Forelimb muscle (tissue), 1 donor: Measurements from ENCODE around the gene BAZ2B. TPM values are rescaled to one million over a fixed set of nuclear protein-coding genes. Genes with fewer than 3 reads are reported as not detected.
A peak's percentile ranks its signal among the peaks of the same experiment; 100 is the strongest.
"Not testable (repeated sequence)": the region's sequence is repeated elsewhere in the genome, so short reads cannot be mapped to it uniquely, and the experiment has no call there.

Experiments
- DNase-seq: peaks from one replicate; pipeline ENCODE4 v3.0.0-alpha.2; 2013; ENCODE audit warnings: low read depth
- polyA plus RNA-seq: library from polyadenylated mRNA; unstranded; fragments of 120-200 nt; gene quantifications from one replicate; pipeline ENCODE4 v1.2.1, GENCODE V29; 2013; ENCODE audit not compliant: insufficient read length

The BAZ2B gene
- polyA plus RNA-seq, result 34.1 TPM

DNA sequence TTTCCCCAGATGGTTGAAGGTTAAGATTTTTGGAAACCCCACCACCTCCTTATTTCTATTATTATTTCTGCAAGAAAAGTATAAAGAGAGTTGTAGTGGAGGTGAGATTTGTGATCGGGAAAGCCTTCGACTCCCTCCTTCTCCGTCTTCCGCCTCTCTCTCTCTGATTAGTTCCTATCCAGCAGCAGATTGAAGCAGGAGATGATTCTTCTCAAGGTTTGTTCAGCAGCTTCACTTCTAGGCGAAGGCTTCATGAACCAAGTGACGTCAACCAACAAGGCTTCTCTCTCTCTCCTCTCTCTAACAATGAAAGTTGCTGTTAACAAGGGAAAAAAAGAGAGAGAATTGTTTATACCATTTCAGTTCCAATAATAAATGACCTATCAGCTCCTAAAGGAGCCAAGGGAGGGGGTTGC is at the start of gene BAZ2B:
Gene BAZ2B (minus strand): TSS at position 263 of the 416 bp plus-strand sequence. CDS start 137,829 bp downstream, outside the sequence.
- DNase-seq, result peak; percentile 81

- DNase-seq, result no peak
Measured at GRCh38 chr2:159661286-159661685, 44.9 kb upstream of the BAZ2B start.

DNA sequence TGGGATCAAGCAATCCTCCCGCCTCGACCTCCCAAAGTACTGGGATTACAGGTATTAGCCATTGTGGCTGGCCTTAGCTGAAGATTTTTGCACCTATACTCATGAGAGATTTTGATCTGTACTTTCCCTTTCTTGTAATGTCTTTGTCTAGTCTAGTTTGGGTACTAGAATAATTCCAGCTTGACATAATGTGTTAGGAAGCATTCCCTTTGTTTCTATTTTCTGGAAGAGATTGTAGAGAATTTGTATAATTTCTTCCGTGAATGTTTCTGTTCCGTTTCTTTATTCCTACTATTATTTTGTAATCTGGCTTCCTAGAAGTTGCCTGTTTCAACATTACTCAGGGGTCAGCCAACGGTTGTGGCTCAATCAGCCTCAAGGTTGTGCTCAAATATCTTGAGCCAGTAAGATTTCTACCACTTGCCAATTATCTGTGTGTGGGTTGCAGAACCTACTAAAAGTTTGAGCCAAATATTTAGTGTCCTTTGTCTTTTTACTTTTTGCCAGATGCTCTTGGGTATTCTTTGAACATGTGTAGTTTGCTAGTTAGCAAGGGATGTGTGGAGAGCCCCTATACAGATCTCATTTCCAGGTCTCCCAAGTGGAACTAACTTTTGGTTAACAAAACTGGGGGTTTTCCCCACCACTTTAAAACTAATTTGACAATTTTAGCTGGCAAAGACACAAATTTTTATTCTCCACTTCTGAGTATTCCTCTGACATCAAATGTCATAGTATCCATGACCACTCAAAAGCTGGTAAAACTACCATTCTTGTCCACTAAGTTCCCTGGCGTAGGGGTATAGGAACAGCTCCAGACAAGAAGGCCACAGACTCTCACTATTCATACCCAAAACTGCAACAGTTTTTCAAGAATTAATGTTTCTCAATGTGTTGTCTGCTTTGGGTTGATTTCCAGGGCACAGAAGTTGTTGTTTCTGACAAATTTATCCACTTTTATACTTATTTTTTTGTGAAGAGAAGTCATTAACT is 42.8 kb upstream of the BAZ2B start:
- DNase-seq, result peak; percentile 46

DNA sequence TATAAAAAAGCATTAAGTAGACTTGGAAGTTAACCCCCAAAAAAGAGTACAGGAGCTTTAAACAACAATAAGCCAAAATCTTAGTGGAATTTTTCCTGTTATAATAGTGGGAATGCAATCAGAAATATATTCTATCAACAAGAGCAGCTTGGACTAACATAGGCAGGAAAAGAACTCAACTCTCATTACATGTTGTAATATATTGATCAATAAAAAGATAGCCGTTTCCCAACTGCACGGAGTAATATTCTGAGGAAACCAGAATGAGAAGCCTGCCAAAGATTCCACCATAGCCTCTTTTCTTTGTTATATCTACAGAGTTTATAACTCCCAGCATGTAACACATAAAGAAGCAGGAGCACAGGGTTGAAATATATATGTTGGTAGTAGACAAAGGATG is 37.6 kb upstream of the BAZ2B start:
- no peak for DNase-seq

DNA sequence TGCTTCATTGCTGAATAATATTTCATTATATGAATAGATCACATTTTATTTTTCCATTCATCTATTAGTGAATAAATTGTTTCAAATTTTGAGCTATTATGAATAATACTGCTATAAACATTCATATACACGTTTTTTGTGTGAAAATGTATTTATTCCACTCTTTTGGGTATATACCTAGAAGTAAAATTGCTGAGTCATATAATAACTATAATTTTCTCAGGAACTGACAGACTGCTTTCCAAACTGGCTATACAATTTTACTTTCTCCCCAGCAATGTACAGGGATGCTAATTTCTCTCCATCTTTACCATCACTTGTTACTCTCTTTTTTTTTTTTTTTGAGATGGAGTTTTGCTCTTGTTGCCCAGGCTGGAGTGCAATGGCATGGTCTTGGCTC is 35.5 kb upstream of the BAZ2B start:
- DNase-seq, result no peak

GRCh38 chr2:159650574-159650973 is 34.2 kb upstream of the BAZ2B start:
- no peak for DNase-seq

- no peak for DNase-seq
Measured at GRCh38 chr2:159648643-159649042, 32.3 kb upstream of the BAZ2B start.

DNA sequence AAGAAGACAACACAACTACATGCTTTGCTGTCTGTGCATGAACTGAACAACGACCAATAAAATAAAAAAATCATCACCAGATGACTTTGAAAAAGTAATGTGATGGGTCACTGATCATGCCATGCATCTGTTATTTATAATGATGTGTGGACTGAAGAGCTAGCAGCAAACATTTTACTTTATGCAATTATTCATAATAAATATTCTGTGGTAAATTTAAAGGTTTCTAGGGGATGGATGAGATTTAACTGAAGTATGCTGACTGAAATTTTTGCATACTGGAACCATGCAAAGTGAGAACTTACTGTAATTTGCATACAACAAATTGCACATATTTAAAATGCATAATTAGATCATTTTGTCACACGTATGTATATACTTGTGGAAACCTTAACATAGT is 31.3 kb upstream of the BAZ2B start:
- DNase-seq, result no peak

GRCh38 chr2:159640176-159640575 is 23.8 kb upstream of the BAZ2B start:
- DNase-seq, result no peak

DNA sequence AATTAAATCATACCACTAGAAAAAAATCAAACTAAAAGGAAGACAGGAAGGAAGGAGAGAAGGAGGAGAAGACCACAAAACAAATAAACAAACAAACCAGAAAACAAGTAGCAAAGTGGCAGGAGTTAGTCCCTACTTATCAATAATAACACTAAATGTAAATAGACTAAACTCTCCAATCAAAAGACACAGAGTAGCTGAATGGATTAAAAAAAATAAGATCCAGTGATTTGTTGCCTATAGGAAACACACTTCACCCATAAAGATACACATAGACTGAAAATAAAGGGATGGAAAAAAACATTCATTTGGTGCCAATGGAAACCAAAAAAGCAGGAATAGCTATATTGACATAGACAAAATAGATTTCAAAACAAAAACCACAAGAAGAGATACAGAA is 23.4 kb upstream of the BAZ2B start:
- no peak for DNase-seq

DNA sequence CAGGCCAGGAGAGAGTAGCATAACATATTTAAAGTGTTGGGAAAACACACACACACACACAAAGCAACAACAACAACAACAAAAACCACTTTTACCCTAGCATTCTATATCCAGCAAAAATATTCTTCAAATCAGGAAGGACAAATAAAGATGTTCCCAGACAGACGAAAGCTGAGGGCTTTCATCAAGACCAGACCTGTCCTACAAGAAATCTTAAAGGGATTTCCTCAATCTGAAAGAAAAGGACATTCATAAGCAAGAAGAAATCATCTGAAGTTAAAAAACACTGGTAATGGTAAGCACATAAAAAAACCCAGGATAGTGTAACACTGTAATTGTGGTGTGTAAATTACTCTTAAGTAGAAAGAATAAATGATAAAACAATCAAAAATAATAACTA is 22.7 kb upstream of the BAZ2B start:
- DNase-seq, result no peak

DNA sequence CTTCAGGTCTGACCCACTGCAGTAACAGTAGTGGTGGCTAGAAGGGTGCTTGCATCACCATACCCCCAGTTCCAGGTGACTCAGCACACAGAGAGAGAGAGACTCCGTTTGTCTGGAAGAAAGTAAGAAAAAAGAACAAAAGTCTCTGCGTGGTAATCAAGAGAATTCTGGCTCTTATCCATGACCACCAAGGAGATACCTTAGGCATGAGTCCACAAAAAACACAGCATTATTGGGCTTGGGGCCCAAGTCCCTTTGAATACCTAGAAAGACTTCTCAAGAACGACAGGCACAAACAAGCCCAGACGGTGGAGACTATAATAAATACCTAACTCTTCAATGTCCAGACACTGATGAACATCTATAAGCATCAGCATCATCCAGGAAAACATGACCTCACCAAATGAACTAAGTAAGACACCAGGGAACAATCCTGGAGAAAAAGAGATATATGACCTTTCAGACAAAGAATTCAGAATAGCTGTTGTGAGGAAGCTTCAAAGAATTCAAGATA is 21.7 kb upstream of the BAZ2B start:
- no peak for DNase-seq

DNA sequence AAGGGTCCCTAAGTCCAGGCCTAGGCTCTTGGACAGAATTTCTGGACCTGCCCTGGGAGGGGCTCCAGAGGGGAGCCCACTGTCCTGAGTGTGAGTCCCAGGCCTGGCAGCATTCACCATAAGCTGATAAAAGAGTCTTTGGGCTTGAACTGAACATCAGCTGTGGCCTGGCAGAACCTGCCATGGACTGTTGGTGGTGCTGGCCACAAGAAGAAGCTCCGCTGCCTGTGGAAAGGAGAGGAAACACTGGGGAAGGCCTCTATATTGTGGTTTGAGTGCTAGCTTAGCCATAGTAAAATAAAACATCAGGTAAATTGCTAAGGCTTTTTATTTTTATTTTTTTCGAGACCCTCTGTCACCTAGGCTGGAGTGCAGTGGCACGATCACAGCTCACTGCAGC is 20.9 kb upstream of the BAZ2B start:
- no peak for DNase-seq

GRCh38 chr2:159635006-159635789 is 18.9 kb upstream of the BAZ2B start:
- no peak for DNase-seq

GRCh38 chr2:159633219-159633618 is 16.9 kb upstream of the BAZ2B start:
- DNase-seq, result no peak

GRCh38 chr2:159625628-159626027 is 9.3 kb upstream of the BAZ2B start:
- not testable (repeated sequence) for DNase-seq

- DNase-seq, result no peak
Measured at GRCh38 chr2:159623436-159623835, 7.1 kb upstream of the BAZ2B start.

DNA sequence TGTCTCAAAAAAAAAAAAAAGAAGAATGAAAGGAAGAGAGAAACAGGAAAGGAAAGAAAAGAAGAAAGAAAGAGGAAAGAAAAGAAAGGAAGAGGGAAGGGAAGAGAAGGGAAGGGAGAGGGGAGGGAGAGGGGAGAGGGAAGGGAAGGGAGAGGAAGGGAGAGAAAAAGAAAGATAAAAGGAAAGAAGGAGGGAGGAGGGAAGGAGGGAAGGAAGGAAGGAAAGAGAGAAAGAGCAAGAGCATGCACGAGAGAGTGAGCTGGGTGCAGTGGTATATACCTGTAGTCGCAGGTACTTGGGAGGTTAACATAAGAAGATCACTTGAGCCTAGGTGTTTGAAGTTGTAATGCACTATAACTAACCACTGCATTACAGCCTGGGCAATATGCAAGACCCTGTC is 6.6 kb upstream of the BAZ2B start:
- no peak for DNase-seq

- no peak for DNase-seq
Measured at GRCh38 chr2:159620796-159621195, 4.4 kb upstream of the BAZ2B start.

- DNase-seq, result no peak
Measured at GRCh38 chr2:159617646-159618045, 1.3 kb upstream of the BAZ2B start.

DNA sequence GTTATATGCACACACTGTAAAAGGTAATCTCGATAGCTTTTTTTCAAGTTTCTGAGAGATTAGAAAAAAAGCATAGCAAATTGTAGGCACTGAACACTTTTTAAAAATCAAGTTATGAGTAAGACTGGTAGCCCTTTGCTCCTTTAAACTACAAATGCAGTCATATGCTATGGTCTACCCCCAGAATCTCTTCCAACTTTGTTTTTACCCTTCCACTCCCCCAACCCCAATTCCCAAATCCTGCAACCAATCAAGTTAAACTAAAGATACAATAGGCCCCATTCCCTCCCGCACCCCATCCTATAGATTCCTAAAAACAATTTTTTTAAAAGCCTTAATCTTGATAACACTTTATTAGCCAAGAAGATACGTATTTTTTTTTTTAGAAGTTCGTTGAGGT is 752 bp upstream of the BAZ2B start:
- no peak for DNase-seq
